ENCODE measurements around the gene SGSH.
"Not testable (repeated sequence)": the region's sequence is repeated elsewhere in the genome, so short reads cannot be mapped to it uniquely, and the experiment has no call there.

Gene SGSH

DNA sequence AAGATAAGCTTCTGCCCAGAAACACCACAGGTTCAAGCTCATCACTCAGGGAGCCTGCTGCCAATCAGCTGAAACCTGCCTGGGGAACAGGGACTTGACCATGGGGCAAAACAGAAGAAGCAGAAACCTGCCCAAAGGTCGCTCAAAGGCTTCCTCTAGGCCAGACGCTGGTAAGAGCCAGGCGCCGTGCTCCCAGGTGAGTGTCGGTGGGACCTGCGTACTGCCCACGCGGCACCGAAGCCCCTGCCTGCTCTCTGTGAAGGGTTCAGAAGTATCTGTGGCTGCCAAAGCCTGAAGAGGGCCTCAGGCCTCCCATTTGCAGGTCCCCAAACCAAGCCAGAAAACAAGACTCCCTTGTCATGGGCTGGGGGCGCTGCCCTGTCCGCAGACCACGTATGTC, 10.4 kb downstream of the SGSH start:
- DNase-seq = no peak

- no peak for DNase-seq
Measured at GRCh38 chr17:80208050-80208449, 12.1 kb downstream of the SGSH start.

DNA sequence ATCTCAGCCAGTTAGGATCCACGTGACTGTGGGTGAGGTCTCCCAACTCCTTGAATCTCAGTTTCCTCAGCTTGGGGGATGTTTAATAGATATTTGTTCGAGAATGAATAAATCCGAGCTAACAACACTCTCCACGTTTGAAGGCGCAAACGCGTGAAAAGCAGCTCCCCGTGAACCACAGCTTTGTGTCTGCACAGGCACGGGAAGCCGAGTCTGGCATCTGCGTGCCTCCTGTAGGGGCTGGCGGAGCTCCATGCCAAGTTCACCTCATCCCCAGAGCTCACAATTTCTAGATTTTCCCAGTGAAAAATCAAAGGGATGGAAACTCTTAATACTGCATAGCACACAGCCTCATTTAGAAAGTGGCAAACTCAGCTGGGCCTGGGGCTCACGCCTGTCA, 14.3 kb downstream of the SGSH start:
- DNase-seq = no peak

DNA sequence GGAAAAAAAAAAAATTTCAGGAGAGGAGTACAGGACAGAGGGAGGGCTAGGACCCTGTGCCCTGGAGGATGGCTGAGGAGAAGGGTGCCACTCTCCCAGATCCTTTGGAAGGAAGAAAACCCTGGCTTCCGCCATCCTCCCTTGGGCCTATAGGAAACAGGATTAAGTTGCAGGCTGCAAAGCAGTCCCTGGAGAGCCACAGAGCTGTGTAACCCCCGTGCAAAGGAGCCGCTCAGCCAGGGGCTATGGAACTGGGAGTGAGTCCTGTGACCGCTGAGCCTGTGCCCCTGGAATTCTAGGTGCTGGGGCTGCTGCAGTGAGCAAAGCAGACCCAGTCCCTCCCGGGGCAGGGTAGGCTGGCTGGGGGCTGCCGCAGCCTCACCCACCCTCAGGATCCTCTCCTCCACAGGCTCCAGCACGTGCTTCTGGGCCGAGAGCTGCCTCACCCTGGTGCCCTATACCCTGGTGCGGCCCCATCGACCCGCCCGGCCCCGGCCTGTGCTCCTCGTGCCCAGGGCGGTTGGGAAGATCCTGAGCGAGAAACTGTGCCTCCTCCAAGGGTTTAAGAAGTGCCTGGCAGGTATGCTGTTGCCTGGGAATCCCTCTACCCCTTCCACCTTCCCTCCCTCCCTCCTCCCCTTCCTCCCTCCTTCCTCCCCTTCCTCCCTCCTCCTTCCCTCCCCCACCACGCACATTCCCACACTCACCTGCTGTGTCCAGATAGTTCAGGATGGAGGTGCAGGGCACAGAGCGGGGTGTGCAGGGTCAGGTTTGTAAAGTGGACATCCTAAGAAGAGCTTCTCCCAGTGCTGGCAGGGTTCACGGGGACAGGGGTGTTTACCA, 15.3 kb downstream of the SGSH start:
- no peak for DNase-seq

- DNase-seq = no peak
Measured at GRCh38 chr17:80203471-80203963, 16.6 kb downstream of the SGSH start.

- DNase-seq = no peak
Measured at GRCh38 chr17:80202197-80202596, 17.9 kb downstream of the SGSH start.

DNA sequence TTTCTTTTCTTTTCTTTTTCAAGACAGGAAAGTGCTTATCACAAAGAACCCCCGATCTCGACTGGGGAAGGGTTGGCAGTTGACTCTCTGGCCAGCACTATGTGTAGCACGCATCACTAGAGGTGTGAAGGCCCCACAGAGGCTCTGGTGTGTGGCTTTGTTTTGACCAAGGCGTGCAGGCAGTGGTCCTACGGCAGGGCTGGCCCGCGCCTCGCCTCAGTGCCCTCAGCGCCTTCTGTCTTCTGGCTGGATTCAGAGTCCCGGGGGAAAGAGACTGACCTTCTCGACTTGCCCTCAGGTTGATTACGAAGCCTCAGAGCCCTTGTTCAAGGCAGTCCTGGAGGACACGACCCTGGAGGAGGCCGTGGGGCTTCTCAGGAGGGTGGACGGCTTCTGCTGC, 18.7 kb downstream of the SGSH start:
- DNase-seq = no peak

DNA sequence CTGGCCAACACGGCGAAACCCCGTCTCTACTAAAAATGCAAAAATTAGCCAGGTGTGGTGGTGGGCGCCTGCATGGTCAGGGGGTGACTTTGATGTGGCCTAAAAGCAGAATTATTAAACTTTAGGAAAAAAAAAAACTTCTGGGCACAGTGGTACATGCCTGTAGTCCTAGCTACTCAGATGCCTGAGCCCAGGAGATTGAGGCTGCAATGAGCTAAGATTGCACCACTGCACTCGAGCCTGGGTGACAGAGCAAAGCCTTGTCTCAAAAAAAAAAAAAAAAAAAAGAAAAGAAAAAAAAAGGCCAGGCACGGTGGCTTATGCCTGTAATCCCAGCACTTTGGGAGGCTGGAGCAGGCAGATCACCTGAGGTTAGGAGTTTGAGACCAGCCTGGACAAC, 20.8 kb downstream of the SGSH start:
- not testable (repeated sequence) for DNase-seq

DNA sequence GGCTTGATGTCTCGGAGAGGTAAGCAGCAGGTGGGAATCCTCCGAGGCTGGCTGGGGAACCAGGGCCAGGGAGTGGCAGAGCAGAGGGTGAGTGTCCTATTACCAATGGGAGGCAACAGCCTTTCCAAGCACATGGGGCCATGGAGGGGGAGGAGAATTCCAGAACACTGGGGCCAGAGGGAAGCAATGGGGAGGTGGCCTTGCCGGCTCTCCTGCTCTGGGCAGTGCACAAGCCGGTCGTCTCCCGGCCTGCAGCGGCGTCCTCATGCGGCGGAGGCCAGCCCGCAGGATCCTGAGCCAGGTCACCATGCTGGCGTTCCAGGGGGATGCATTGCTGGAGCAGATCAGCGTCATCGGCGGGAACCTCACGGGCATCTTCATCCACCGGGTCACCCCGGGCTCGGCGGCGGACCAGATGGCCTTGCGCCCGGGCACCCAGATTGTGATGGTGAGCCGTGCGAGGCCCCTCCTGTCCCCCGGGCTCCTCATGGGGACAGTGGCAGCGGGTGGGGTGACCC, 21.9 kb downstream of the SGSH start:
- no peak for DNase-seq

DNA sequence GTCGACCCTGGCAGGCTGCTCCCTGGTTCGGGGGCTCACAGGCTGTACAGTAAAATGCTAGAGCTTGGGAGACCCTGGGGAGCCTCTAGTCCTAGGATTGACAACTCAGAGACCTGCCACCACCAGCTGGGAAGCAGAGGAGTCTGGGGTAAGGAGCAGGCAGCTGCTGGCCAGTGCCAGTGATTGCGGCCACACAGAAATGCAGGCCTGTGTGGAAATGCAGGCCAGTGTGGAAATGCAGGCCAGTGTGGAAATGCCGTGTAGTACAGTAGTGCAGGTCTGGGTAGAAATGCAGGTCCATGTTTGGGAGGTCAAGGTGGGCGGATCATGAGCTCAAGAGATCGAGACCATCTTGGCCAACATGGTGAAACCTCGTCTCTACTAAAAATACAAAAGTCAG, 23.5 kb downstream of the SGSH start:
- no peak for DNase-seq

GRCh38 chr17:80195671-80196529, 24.2 kb downstream of the SGSH start:
- DNase-seq = no peak

DNA sequence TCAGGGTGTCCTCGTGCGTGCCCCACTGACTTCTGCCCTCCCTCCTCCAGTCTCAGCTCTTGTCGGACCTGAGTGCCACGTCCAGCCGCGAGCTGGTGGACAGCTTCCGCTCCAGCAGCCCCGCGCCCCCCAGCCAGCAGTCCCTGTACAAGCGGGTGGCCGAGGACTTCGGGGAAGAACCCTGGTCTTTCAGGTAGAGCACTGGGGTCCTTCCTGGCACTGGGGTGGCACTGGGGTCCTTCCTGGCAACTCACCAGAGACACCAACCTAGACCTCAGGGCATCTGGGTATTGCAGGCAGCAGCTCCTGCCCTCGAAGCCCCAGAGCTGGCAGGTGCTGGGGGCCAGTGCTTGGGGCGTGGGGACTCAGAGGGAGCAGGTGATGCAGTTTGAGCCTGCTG, 25.0 kb downstream of the SGSH start:
- DNase-seq = no peak

DNA sequence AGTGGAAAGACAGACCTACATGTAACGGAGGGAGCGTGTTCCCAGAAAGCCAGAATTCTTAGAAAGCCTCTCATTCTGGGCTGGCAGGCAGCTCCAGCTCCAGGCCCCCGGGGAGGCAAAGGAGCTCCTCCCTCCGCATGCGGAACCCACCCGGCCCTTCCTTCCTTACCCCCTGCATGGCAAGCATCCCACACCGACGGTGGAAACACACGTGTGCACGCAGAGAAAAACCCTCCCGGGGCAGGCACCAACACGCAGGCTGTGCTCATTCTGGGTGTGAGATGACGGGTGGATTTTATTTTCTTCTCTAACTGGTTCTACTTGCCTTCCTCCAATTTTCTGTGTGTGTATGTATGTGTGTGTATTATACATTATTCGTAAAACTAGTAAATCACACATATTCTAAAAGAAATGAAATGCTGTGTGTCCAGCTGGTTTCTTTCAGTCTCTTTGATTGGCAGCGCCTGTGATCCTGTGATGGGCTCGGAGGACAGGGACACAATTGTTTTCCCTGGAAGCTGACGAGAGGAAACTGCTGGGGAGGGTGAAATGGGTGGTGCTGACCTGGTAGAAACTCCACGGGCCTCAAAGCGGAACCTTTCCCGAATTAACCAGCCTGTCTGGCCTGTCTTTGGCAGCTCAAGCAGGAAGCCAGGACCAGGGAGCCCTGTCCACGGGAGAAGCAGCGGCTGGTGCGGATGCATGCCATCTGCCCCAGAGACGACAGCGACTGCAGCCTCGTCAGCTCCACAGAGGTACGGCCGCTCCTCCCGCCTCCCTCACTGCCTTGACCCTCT, 28.1 kb downstream of the SGSH start:
- no peak for DNase-seq

DNA sequence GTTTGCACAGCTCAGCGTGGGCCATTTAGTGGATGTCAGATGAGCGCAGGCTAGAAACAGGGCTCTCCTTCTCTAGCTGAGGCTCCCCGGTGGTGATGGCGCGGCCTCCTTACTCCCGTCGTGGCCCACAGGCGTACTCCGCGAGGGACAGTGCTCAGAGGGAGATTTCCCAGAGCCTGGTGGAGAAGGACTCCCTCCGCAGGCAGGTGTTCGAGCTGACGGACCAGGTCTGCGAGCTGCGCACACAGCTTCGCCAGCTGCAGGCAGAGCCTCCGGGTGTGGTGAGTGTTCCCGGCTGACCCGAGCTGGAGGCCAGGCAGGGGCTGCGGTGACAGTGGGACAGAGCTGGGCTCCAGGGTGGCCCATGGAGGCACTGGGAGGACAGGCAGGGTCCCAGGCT, 28.9 kb downstream of the SGSH start:
- DNase-seq = no peak

DNA sequence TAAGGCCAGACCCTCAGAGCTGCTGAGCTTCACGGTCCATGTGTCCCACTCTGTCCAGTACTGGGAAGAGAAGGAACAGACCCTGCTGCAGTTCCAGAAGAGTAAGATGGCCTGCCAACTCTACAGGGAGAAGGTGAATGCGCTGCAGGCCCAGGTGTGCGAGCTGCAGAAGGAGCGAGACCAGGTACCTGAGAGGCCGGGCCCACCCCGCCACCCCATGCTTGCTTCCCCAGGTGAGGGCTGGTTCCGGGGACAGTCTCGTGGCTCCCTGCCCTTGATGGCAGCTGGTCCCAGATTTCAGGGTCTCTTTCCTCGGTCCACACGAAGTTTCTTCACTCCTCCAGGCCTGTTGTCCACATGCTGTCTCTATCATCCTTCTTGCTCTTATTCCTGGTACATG, 29.4 kb downstream of the SGSH start:
- no peak for DNase-seq

DNA sequence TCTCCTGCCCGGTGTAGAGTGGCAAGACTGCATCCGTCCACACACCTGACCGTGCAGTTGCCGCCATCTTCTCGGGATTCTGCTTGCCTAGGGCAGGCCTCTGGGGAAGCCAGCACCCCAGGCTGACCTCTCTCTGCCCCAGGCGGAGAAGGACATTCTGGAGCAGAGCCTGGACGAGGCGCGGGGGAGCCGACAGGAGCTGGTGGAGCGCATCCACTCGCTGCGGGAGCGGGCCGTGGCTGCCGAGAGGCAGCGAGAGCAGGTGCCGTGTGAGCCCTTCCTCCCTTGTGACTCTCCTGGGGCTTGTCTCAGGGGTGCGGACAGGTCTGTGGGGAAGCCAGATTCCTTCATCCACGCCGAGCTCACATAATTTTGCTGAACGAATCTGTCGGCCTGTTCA, 30.5 kb downstream of the SGSH start:
- DNase-seq = no peak

DNA sequence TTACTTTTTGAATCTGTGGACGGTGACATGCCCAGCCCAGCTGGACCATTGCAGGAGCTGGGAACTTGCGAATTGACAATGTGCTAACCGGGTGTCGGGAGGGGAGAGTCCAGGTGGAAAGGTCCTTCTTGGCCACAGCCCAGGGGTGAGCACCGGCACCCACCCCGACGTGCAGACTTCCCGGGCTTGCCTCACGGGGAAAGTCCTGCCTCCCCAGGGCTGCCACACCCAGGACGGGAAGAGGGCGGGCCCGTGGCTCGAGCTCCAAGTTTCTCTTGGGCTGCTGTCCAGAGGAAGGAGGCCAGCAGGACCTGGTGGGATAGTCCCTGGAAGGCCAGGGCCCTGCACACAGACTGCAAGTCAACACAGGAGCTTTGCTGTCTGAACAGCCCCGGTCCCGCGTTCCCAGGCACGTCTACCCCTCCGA, 32.6 kb downstream of the SGSH start:
- DNase-seq = no peak

- no peak for DNase-seq
Measured at GRCh38 chr17:80187090-80187489, 33.0 kb downstream of the SGSH start.

- no peak for DNase-seq
Measured at GRCh38 chr17:80185968-80186367, 34.2 kb downstream of the SGSH start.

GRCh38 chr17:80184423-80184714, 35.8 kb downstream of the SGSH start:
- no peak for DNase-seq

DNA sequence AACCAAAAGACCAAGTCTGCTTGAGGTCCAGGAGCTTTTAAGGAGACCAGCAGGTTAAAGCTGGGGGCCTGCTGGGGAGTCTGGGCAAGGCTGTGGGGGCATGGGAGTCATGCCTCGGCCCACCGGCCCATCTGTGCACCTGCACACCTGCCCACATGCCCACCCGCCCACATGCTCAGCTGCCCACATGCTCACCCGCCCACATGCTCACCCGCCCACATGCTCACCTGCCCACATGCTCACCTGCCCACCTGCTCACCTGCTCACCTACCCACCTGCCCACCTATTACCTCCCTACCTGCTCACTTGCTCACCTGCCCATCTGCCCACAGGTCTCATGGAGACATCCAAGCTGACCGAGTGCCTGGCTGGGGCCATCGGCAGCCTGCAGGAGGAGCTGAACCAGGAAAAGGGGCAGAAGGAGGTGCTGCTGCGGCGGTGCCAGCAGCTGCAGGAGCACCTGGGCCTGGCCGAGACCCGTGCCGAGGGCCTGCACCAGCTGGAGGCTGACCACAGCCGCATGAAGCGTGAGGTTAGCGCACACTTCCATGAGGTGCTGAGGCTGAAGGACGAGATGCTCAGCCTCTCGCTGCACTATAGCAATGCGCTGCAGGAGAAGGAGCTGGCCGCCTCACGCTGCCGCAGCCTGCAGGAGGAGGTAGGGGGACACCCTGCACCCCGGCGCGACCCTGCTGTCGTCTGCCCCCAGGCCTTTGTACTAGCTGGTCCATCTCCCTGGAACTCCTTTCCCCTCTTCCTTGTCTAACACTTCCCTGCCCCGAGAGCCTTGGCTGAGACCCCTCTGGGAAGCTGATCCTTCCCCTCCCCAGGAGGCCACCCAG, 36.3 kb downstream of the SGSH start:
- DNase-seq = no peak

DNA sequence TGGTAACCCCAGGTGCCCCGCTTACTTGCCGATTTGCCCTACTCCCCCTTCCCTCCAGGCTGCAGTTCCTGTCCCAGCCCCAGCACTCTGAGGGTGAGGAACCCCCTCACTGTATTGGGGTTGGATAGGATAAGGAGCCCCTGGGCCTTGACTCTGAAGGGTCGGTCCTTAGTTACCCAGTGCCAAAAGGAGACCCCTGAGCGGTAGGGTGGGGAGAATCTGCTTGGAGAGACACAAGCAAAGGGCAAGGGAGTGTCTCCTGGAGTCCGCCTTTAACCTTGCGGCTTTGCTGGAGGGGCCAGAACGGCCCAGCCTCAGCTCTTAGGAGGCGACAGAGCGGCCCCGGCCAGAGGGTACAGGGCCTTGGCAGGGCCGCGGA, 37.3 kb downstream of the SGSH start:
- no peak for DNase-seq
